ENCODE measurements around the gene GATAD2A. TPM values are rescaled to one million over a fixed set of nuclear protein-coding genes. Genes with fewer than 3 reads are reported as not detected.

GATAD2A gene
- total RNA-seq, 1 donor from 2014 or later: 163 TPM

- Mint-ChIP-seq H3K27ac (ENCODE audit: unreplicated experiment) (peak overlapping the region; percentile 93), H3K9me3 (ENCODE audit: unreplicated experiment) (no peaks in the 10 kb centered on the region), H3K36me3 (ENCODE audit: low read depth, unreplicated experiment) (peaks cover 4% of the 10 kb centered on the region), H3K4me3 (ENCODE audit: unreplicated experiment) (peak overlapping the region; percentile 6), H3K27me3 (ENCODE audit: low read depth, unreplicated experiment) (no peaks in the 10 kb centered on the region), H3K4me1 (ENCODE audit: low read depth, unreplicated experiment) (peaks cover 34% of the 10 kb centered on the region)
- Histone ChIP-seq H3K9ac (ENCODE audit: low read length) (no peak overlapping the region), H3K79me2 (ENCODE audit: insufficient read depth, low read length) (peaks cover 41% of the 10 kb centered on the region), H2AFZ (ENCODE audit: low read depth, low read length) (no peak overlapping the region), H3K4me3 (ENCODE audit: insufficient read depth, low read depth, low read length) (no peak overlapping the region), H3K4me1 (ENCODE audit: insufficient read depth, low read length) (peaks cover 37% of the 10 kb centered on the region), H3K36me3 (ENCODE audit: insufficient read depth, low read length) (no peaks in the 10 kb centered on the region), H4K20me1 (ENCODE audit: insufficient read depth, low read length) (peaks cover 25% of the 10 kb centered on the region), H3K27ac (ENCODE audit: low read depth, low read length) (no peak overlapping the region), H3K27me3 (ENCODE audit: insufficient read depth, low read length) (no peaks in the 10 kb centered on the region), H3K9me3 (ENCODE audit: insufficient read depth, low read depth, low read length) (no peaks in the 10 kb centered on the region), H3K4me2 (ENCODE audit: low read length) (peak overlapping the region; percentile 13)
- FAIRE-seq: no peak
- no peak for TF ChIP-seq EZH2 (IDR thresholded peaks at IDR 0.05; ENCODE audit: insufficient read depth, low read length)
- no peak for TF ChIP-seq CTCF (IDR thresholded peaks at IDR 0.05; ENCODE audit: insufficient read depth, low read depth, low read length)
- peak; percentile 41 for DNase-seq (ENCODE audit: low read depth)
Measured at GRCh38 chr19:19403373-19403901, 2.0 kb upstream of the GATAD2A start.

GRCh38 chr19:19405971-19406877 lies 749 bp downstream of the GATAD2A start:
- no peaks in the 10 kb centered on the region for H3K27me3 ChIP-seq (ENCODE audit: insufficient read depth, low read length)
- H3K9me3 ChIP-seq (ENCODE audit: insufficient read depth, low read depth, low read length): no peaks in the 10 kb centered on the region
- Mint-ChIP-seq H3K36me3 (ENCODE audit: low read depth, unreplicated experiment) (peaks cover 4% of the 10 kb centered on the region), H3K27me3 (ENCODE audit: low read depth, unreplicated experiment) (no peaks in the 10 kb centered on the region), H3K27ac (ENCODE audit: unreplicated experiment) (peak overlapping the region; percentile 96), H3K4me1 (ENCODE audit: low read depth, unreplicated experiment) (peaks cover 60% of the 10 kb centered on the region), H3K4me3 (ENCODE audit: unreplicated experiment) (peak overlapping the region; percentile 99), H3K9me3 (ENCODE audit: unreplicated experiment) (no peaks in the 10 kb centered on the region)
- H3K4me1 ChIP-seq (ENCODE audit: insufficient read depth, low read length): peaks cover 28% of the 10 kb centered on the region
- peak overlapping the region; percentile 92 for H3K9ac ChIP-seq (ENCODE audit: low read length)
- DNase-seq (ENCODE audit: low read depth) (peak; percentile 46), FAIRE-seq (no peak)
- peak overlapping the region; percentile 91 for H3K4me2 ChIP-seq (ENCODE audit: low read length)
- peaks cover 53% of the 10 kb centered on the region for H4K20me1 ChIP-seq (ENCODE audit: insufficient read depth, low read length)
- peaks cover 57% of the 10 kb centered on the region for H3K79me2 ChIP-seq (ENCODE audit: insufficient read depth, low read length)
- TF ChIP-seq EZH2 (IDR thresholded peaks at IDR 0.05; ENCODE audit: insufficient read depth, low read length): no peak
- no peak for TF ChIP-seq CTCF (IDR thresholded peaks at IDR 0.05; ENCODE audit: insufficient read depth, low read depth, low read length)
- peak overlapping the region; percentile 80 for H3K4me3 ChIP-seq (ENCODE audit: insufficient read depth, low read depth, low read length)
- H2AFZ ChIP-seq (ENCODE audit: low read depth, low read length): peak overlapping the region; percentile 14
- peak overlapping the region; percentile 76 for H3K27ac ChIP-seq (ENCODE audit: low read depth, low read length)
- H3K36me3 ChIP-seq (ENCODE audit: insufficient read depth, low read length): no peaks in the 10 kb centered on the region

Measured in astrocyte (in vitro differentiated cells and primary cell).